ENCODE results near the gene COX5A.
"Not testable (repeated sequence)": the region's sequence is repeated elsewhere in the genome, so short reads cannot be mapped to it uniquely, and the experiment has no call there.

Gene COX5A

DNA sequence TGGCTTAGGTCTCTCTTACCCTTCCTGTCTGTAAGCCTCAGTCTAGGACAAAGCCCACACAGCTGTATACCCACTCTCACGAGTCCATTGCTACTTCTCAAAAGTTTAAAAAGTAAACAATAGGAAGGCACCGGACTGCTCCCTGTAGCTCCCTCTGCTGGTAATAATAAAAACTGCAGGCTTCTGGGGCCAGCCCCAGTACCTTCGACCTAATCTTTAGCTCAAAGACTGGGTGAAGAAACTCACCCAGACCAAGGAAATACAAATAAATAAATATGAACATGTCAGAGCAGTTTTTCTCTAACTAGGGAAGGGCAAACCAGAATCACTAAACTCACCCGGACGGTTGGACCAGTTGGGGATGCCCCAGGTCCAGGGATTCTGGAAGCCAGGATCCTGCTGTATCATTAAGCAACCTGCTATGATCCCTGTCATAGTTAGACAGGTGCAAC lies 36.2 kb downstream of the COX5A start:
- DNase-seq: peak in 9 of 14 donors; percentile 5 to 37 (median 16)

- no peak for DNase-seq
These were observed 40.6 kb downstream of the COX5A start for GRCh38 chr15:74897300-74897701.

- DNase-seq: no peak
These were observed 41.6 kb downstream of the COX5A start for GRCh38 chr15:74896316-74896715.

- no peak for DNase-seq
These were observed 42.0 kb downstream of the COX5A start for GRCh38 chr15:74895830-74896229.

DNA sequence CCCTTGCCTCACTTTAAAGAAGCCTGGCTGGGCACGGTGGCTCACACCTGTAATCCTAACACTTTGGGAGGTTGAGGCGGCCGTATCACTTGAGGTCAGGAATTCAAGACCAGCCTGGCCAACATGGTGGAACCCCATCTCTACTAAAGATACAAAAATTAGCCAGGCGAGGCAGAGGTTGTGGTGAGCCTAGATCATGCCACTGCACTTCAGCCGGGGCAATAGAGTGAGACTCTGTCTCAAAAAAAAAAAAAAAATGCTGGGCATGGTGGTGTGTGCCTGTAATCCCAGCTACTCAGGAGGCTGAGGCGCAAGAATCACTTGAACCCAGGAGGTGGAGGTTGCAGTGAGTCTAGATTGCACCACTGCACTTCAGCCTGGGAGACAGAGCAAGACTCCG lies 43.5 kb downstream of the COX5A start:
- DNase-seq: not testable (repeated sequence)

GRCh38 chr15:74893627-74894026 lies 44.2 kb downstream of the COX5A start:
- DNase-seq: no peak

- DNase-seq: no peak
These were observed 44.9 kb downstream of the COX5A start for GRCh38 chr15:74892931-74893330.

DNA sequence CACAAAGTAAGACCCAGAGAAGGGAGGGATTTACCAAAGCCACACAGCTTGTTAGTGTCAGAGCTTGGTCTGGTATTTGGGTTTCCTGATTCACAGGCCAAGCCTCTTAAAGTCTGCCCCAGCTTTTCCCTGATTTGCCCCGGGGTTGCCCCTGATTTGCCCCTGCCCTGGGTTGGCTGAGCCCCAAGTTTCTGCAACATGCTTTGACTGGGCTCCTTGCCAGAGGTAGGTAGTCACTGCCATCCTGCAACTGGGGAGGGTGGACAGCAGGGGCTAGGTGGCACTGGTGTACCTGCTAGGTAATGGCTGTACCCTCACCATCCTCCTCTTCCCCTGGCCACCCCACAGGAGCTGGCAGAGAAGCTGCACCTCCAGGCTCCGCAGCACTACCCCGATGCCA lies 45.6 kb downstream of the COX5A start:
- DNase-seq: no peak

DNA sequence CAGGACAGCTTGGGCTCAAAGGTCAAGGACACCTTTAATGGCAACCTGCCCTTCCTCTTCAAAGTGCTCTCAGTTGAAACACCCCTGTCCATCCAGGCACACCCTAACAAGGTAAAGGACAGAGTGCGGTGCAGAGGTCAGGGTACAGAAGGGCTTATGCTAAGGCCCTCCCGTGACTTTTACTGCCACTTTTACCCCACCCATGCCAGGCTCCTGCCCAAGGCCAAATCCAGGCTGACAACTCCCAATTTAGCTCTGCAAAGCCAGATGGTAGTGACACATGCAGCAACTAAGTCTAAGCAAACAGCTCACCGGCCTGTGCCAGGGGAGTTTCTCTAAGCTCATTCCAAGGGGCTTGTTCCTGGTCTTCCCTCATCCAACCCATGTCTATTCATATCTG lies 46.4 kb downstream of the COX5A start:
- DNase-seq: no peak

DNA sequence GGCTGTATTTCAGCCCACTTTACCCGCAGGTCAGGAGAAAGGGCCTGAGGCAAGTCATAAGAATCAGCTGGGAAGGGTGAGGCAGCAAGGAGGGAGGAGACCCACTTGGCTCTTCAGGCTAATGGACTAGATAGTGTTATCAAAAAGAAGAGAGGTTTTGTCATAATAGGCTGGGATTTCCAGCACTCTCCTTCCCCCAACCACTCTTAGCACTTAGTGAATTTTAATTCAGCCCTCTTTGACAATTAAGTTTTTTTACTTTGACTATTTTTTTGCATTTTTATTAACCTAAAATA lies 47.3 kb downstream of the COX5A start:
- DNase-seq: no peak

- DNase-seq: peak; percentile 25 to 88 (median 80)
These were observed 47.8 kb downstream of the COX5A start, which contains the start of gene MPI for GRCh38 chr15:74889883-74890664. Gene MPI (plus strand): TSS chr15:74890042. CDS start chr15:74890074, 32 bp downstream.

GRCh38 chr15:74889390-74889882 lies 48.4 kb downstream of the COX5A start:
- peak in 8 of 14 donors; percentile 49 to 86 (median 68) for DNase-seq

GRCh38 chr15:74888716-74889115 lies 49.2 kb downstream of the COX5A start:
- DNase-seq: no peak

GRCh38 chr15:74887537-74888193 lies 50.2 kb downstream of the COX5A start:
- DNase-seq: not testable (repeated sequence)

DNA sequence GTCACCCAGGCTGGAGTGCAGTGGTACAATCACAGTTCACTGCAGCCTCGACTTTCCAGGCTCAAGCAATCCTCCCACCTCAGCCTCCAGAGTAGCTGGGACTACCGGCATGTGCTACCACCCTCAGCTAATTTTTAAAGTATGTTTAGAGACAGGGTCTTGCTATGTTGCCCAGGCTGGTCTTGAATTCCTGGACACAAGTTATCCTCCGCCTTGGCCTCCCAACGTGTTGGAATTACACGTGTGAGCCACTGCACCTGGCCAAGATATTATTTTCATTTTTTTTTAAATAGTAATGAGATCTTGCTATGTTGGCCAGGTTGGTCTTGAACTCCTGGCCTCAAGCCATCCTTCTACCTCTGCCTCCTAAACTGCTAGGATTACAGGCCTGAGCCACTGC lies 52.4 kb downstream of the COX5A start:
- no peak for DNase-seq

GRCh38 chr15:74884428-74885223 lies 53.2 kb downstream of the COX5A start:
- DNase-seq: no peak

GRCh38 chr15:74882528-74882927 lies 55.3 kb downstream of the COX5A start:
- DNase-seq: no peak

DNA sequence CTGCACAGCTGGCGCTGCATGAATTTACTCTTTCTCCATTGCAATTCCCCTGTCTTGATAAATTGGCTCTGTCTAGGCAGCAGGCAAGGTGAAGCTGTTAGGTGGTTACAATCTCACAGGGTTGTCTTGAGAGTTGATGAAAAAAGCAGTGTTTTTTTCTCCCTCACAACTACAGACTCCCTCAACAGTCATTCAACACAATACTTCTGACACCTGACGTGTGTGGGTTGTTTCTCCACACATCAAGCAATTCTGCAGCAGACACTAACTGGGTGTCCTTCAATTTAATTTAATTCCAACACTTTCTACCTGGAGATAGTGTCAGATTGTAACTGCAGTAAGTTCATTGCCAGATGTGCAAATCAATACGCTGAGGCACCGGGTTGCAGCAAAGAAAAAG lies 59.6 kb downstream of the COX5A start:
- DNase-seq: no peak

DNA sequence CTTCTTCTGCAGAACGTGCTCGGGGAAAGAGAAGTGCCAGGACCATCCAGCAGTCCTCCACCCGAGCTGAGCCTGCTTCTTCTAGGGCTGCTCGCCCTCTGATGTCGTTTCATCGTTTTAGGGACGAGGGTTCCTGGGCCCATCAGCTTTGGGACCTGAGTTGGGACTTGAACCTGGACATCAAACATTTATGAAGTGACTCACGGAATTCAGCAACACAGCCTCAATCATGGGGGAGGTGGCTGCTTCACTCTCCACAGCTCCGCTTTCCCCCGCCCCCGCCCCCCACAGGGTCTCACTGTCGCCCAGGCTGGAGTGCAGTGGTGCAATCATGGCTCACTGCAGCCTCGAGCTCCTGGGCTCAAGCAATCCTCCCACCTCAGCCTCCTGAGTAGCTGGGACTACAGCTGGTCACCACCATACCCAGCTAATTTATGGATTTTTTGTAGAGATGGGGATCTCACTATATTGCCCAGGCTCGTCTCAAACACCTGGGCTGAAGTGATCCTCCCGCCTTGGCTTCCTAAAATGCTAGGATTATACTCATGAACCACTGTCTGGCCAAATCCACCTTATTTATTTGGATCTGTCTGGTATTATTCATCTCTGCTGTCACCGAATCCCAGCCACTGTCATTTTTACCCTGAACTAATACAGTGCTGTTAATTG lies 64.0 kb downstream of the COX5A start:
- peak in 2 of 14 donors; percentile 40 to 57 for DNase-seq

DNA sequence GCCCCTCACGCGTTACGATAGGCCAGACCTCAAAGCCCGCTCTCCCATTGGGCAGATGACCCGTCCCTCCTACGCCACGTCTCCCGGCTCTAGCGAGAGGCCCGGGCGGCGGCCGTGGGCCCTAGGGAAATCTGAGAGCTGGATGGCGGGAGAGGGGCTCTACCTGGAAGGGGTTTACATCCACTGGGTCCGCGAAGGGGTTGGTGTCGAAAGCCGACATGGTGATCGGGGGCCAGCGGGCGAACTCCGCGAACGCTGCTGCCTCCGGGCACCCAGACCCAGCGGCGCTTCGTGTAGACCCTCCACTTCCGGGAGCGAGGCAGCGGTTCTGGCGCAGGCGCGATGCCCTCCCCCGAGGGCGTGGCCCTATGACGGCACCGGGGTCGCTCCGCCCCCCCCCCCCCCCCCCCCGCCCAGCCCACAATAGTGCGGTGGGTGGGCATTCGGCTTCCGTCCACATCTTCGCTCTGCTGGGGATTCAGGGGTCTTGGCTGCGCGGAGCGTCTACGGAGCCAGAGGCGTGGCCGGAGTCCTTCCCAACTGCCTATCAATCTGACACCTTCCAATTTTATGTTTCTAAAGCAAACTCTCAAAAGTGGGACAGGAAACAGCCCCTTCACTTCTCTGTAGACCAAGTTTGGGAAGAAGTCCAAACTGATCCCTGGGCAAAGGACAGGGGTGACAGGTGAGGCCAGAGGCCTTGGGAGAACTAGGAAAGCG lies 64.7 kb downstream of the COX5A start, which contains the start of gene SCAMP2:
Gene SCAMP2, minus strand, starts transcription at position 330 of the 720 bp plus-strand sequence. Its CDS starts 110 bp downstream, at position 220.
- DNase-seq: peak; percentile 86 to 99 (median 96)

DNA sequence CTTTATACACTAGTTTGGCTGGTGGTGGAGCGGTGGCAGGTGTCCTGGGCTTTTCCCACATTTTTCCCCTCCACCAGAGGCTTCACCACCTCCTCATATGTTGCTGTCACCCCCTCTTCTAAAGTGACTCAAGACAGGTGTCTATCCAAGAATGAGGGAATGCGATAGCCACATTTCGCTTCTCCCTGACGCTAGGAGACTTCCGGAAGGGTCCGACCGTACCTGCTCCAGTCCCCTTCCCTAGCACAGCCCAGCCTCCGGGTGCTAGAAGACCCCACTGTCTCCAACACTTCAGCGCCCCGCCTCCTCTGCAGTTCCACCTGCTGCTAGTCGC lies 65.2 kb downstream of the COX5A start:
- no peak for DNase-seq
